ENCODE measurements around the gene TNFSF11. TPM values are rescaled to one million over a fixed set of nuclear protein-coding genes. Genes with fewer than 3 reads are reported as not detected.

The TNFSF11 gene
- total and polyA plus RNA-seq, 2 of the 4 experiments (the other 2 are of a cell fraction): not detected

- no peak overlapping the region for H2BK20ac ChIP-seq (ENCODE audit: low read depth, low read length)
- CTCF ChIA-PET: no interaction called here
- H2AK5ac ChIP-seq (ENCODE audit: low read depth, low read length): no peak overlapping the region
- peaks cover 8% of the 10 kb centered on the region for H3K27me3 ChIP-seq (ENCODE audit: control insufficient read depth, insufficient read depth, low read length)
- H3K4me3 ChIP-seq (ENCODE audit: insufficient read depth, low read depth, low read length): no peak overlapping the region
- no peak overlapping the region for H3K56ac ChIP-seq (ENCODE audit: extremely low read depth, insufficient read depth, low read length)
- in situ Hi-C loops (cut with MboI; ENCODE audit: low sequenced_read_pairs) (no loop called here), intact Hi-C loops (cut with micrococcal nuclease) (no loop called here), dilution Hi-C loops (cut with HindIII; ENCODE audit: low sequenced_read_pairs, unreplicated experiment) (no loop called here)
- no peak overlapping the region for H3K9ac ChIP-seq (ENCODE audit: low read depth, low read length)
- H4K20me1 ChIP-seq (ENCODE audit: insufficient read depth, low read length): no peaks in the 10 kb centered on the region
- TF ChIP-seq USF2 (IDR thresholded peaks at IDR 0.05; ENCODE audit: low read depth, low read length): no peak
- TF ChIP-seq MAFK (IDR thresholded peaks at IDR 0.05; ENCODE audit: low read depth, low read length): no peak
- ATAC-seq (ENCODE audit: low read depth) (peak; percentile 74), DNase-seq (peak; percentile 63)
- H2BK120ac ChIP-seq (ENCODE audit: low read depth, low read length): no peak overlapping the region
- no peak overlapping the region for H3K14ac ChIP-seq (replicated peaks; ENCODE audit: low read depth, low read length)
- no peak overlapping the region for H3K18ac ChIP-seq (ENCODE audit: low read depth, low read length)
- no peaks in the 10 kb centered on the region for H3K9me1 ChIP-seq (ENCODE audit: insufficient read depth, low read length)
- no peak overlapping the region for H3K4ac ChIP-seq (ENCODE audit: low read depth, low read length)
- no peak overlapping the region for H2AK9ac ChIP-seq (replicated peaks; ENCODE audit: low read depth, low read length, poor library complexity)
- H2AFZ ChIP-seq (replicated peaks; ENCODE audit: low read length, poor library complexity): no peak overlapping the region
- no peak overlapping the region for H3K4me2 ChIP-seq (ENCODE audit: low read depth, low read length)
- H3K27ac ChIP-seq (ENCODE audit: insufficient read depth, low read length): no peak overlapping the region
- no peak overlapping the region for H4K8ac ChIP-seq (ENCODE audit: low read depth in 2 of 2, low read length in 2 of 2)
- H3K79me1 ChIP-seq (ENCODE audit: low read depth in 1 of 2, low read length in 2 of 2): no peaks in the 10 kb centered on the region
- no CpG with 5 or more reads among the region's 3 CpGs for WGBS, 2 experiments (ENCODE audit: extremely low coverage in 2 of 2, insufficient read length in 1 of 2)
- no peaks in the 10 kb centered on the region for H3K36me3 ChIP-seq (ENCODE audit: control insufficient read depth, insufficient read depth, low read length)
- no peak overlapping the region for H2BK5ac ChIP-seq (ENCODE audit: low read depth, low read length, poor library complexity, severe bottlenecking)
- H4K5ac ChIP-seq (ENCODE audit: low read depth, low read length): no peak overlapping the region
- no peak overlapping the region for H3K23ac ChIP-seq (ENCODE audit: low read depth, low read length)
- H2BK15ac ChIP-seq (ENCODE audit: low read depth, low read length): no peak overlapping the region
- H3K9me3 ChIP-seq (ENCODE audit: control insufficient read depth, insufficient read depth, low read length): no peaks in the 10 kb centered on the region
- BruUV-seq (replicated peaks): no TSS peak
- no peak overlapping the region for H4K91ac ChIP-seq (ENCODE audit: insufficient read depth, low read depth, low read length)
- POLR2A ChIA-PET (ENCODE audit: unreplicated experiment): no interaction called here
- H3K4me1 ChIP-seq (ENCODE audit: control insufficient read depth, insufficient read depth, low read length): peaks cover 2% of the 10 kb centered on the region; the same call in 1 of the 2 replicates
These were observed 20.6 kb upstream of the TNFSF11 start for GRCh38 chr13:42553098-42554046.

Data from IMR-90 (cell line).